Activated T-cell treated with anti-CD3 and anti-CD28 coated beads, Interleukin-2, amount 50 U/mL, for 72 hours (primary cell): ENCODE results near the gene EEPD1. TPM values are rescaled to one million over a fixed set of nuclear protein-coding genes. Genes with fewer than 3 reads are reported as not detected.
"Not testable (repeated sequence)": the region's sequence is repeated elsewhere in the genome, so short reads cannot be mapped to it uniquely, and the experiment has no call there.

Experiments
- ATAC-seq, 2 donors: fragments of 150-1000 bp; cut with Tn5 transposase; replicated peaks in 1 of 2; 2 replicates each; pipeline ENCODE4 v1.10.0; 2021; ENCODE audit warnings: moderate library complexity in 2 of 2, mild to moderate bottlenecking in 1 of 2
- DNase-seq, 2 donors: peaks; one replicate each; pipeline ENCODE4 v3.0.0; 2021 to 2022; ENCODE audit warnings: mixed read lengths in 1 of 2
- H3K27ac Mint-ChIP-seq: one replicate; pipeline ENCODE4 v1.8.0; 2022; ENCODE audit warnings: mild to moderate bottlenecking, moderate library complexity, mixed read lengths
- H3K27me3 Mint-ChIP-seq: one replicate; pipeline ENCODE4 v1.8.0; 2022; ENCODE audit warnings: low read depth, mixed read lengths
- H3K36me3 Mint-ChIP-seq, 2 donors: one replicate each; pipeline ENCODE4 v1.8.0; 2022; ENCODE audit warnings: mixed read lengths in 2 of 2, mild to moderate bottlenecking in 1 of 2; ENCODE audit not compliant: insufficient read depth in 2 of 2
- H3K4me1 Mint-ChIP-seq: one replicate; pipeline ENCODE4 v1.8.0; 2022; ENCODE audit warnings: low read depth, mixed read lengths
- H3K4me3 Mint-ChIP-seq, 2 donors: one replicate each; pipeline ENCODE4 v1.8.0; 2022; ENCODE audit warnings: mild to moderate bottlenecking in 2 of 2, mixed read lengths in 2 of 2, moderate library complexity in 2 of 2
- H3K9me3 Mint-ChIP-seq, 2 donors: one replicate each; pipeline ENCODE4 v1.8.0; 2022; ENCODE audit warnings: mixed read lengths in 2 of 2
- total RNA-seq, 2 donors: library from RNA; stranded (reverse); gene quantifications; one replicate each; pipeline ENCODE4 v1.2.3, GENCODE V29; 2022

EEPD1 gene
- total RNA-seq, 2 donors from 2014 or later, result 1.2 to 1.8 TPM

- no peaks in the 10 kb centered on the region for H3K9me3 Mint-ChIP-seq
- no peaks in the 10 kb centered on the region for H3K36me3 Mint-ChIP-seq
- DNase-seq (no peak), ATAC-seq (no peak)
- no peaks in the 10 kb centered on the region for H3K27me3 Mint-ChIP-seq
- peaks cover 7% of the 10 kb centered on the region for H3K4me1 Mint-ChIP-seq
- H3K27ac Mint-ChIP-seq, result no peak overlapping the region
- H3K4me3 Mint-ChIP-seq, result no peak overlapping the region
Measured at GRCh38 chr7:36310897-36311296, 157.8 kb downstream of the EEPD1 start.

- Mint-ChIP-seq H3K27ac (no peak overlapping the region), H3K4me3 (no peak overlapping the region), H3K27me3 (no peaks in the 10 kb centered on the region), H3K9me3 (no peaks in the 10 kb centered on the region), H3K4me1 (peaks cover 7% of the 10 kb centered on the region), H3K36me3 (no peaks in the 10 kb centered on the region)
- ATAC-seq (no peak), DNase-seq (no peak)
Measured at GRCh38 chr7:36311539-36311938, 158.5 kb downstream of the EEPD1 start.

- no peaks in the 10 kb centered on the region for H3K36me3 Mint-ChIP-seq
- no peaks in the 10 kb centered on the region for H3K27me3 Mint-ChIP-seq
- no peak overlapping the region for H3K27ac Mint-ChIP-seq
- peak in 1 of 2 donors; percentile 53 for ATAC-seq
- peak in 1 of 2 donors; percentile 13 for DNase-seq
- H3K4me3 Mint-ChIP-seq, result no peak overlapping the region
- no peaks in the 10 kb centered on the region for H3K9me3 Mint-ChIP-seq
- H3K4me1 Mint-ChIP-seq, result peaks cover 7% of the 10 kb centered on the region
Measured at GRCh38 chr7:36312064-36312914, 159.2 kb downstream of the EEPD1 start.

GRCh38 chr7:36312915-36313334 lies 159.9 kb downstream of the EEPD1 start:
- no peak overlapping the region for H3K27ac Mint-ChIP-seq
- no peaks in the 10 kb centered on the region for H3K36me3 Mint-ChIP-seq
- DNase-seq, result no peak
- H3K4me3 Mint-ChIP-seq, result no peak overlapping the region
- H3K4me1 Mint-ChIP-seq, result peaks cover 7% of the 10 kb centered on the region
- no peak for ATAC-seq
- H3K27me3 Mint-ChIP-seq, result no peaks in the 10 kb centered on the region
- no peaks in the 10 kb centered on the region for H3K9me3 Mint-ChIP-seq

GRCh38 chr7:36313607-36314006 lies 160.6 kb downstream of the EEPD1 start:
- no peak for DNase-seq
- no peaks in the 10 kb centered on the region for H3K36me3 Mint-ChIP-seq
- ATAC-seq, result no peak
- H3K4me3 Mint-ChIP-seq, result no peak overlapping the region
- H3K4me1 Mint-ChIP-seq, result peaks cover 7% of the 10 kb centered on the region
- H3K9me3 Mint-ChIP-seq, result no peaks in the 10 kb centered on the region
- no peak overlapping the region for H3K27ac Mint-ChIP-seq
- H3K27me3 Mint-ChIP-seq, result no peaks in the 10 kb centered on the region

- Mint-ChIP-seq H3K36me3 (no peaks in the 10 kb centered on the region), H3K4me3 (no peak overlapping the region), H3K27ac (no peak overlapping the region), H3K9me3 (no peaks in the 10 kb centered on the region), H3K4me1 (peaks cover 7% of the 10 kb centered on the region), H3K27me3 (no peaks in the 10 kb centered on the region)
- DNase-seq (no peak), ATAC-seq (no peak)
Measured at GRCh38 chr7:36314491-36314890, 161.4 kb downstream of the EEPD1 start.

- no peak for ATAC-seq
- Mint-ChIP-seq H3K4me3 (no peak overlapping the region), H3K36me3 (no peaks in the 10 kb centered on the region), H3K27me3 (no peaks in the 10 kb centered on the region), H3K9me3 (no peaks in the 10 kb centered on the region), H3K4me1 (peaks cover 7% of the 10 kb centered on the region), H3K27ac (no peak overlapping the region)
- DNase-seq, result no peak
Measured at GRCh38 chr7:36315309-36315944, 162.4 kb downstream of the EEPD1 start.

- peaks cover 7% of the 10 kb centered on the region for H3K4me1 Mint-ChIP-seq
- H3K4me3 Mint-ChIP-seq, result no peak overlapping the region
- no peaks in the 10 kb centered on the region for H3K27me3 Mint-ChIP-seq
- H3K36me3 Mint-ChIP-seq, result peaks cover 0 to 2% of the 10 kb centered on the region in 2 donors
- H3K9me3 Mint-ChIP-seq, result no peaks in the 10 kb centered on the region
- no peak for ATAC-seq
- no peak overlapping the region for H3K27ac Mint-ChIP-seq
- DNase-seq, result no peak
Measured at GRCh38 chr7:36316319-36316718, 163.3 kb downstream of the EEPD1 start.

GRCh38 chr7:36317276-36317675 lies 164.2 kb downstream of the EEPD1 start:
- DNase-seq, result no peak

GRCh38 chr7:36318116-36318515 lies 165.1 kb downstream of the EEPD1 start:
- H3K27me3 Mint-ChIP-seq, result no peaks in the 10 kb centered on the region
- peaks cover 0 to 2% of the 10 kb centered on the region in 2 donors for H3K36me3 Mint-ChIP-seq

More at GRCh38 chr7:36317276-36317675, 164.2 kb downstream of the EEPD1 start:
- H3K9me3 Mint-ChIP-seq, result peaks cover 0 to 2% of the 10 kb centered on the region in 2 donors
- H3K36me3 Mint-ChIP-seq, result peaks cover 0 to 2% of the 10 kb centered on the region in 2 donors
- H3K4me3 Mint-ChIP-seq, result no peak overlapping the region
- H3K27ac Mint-ChIP-seq, result no peak overlapping the region
- H3K4me1 Mint-ChIP-seq, result peaks cover 4% of the 10 kb centered on the region
- no peak for ATAC-seq
- H3K27me3 Mint-ChIP-seq, result no peaks in the 10 kb centered on the region

GRCh38 chr7:36321284-36321683 lies 168.2 kb downstream of the EEPD1 start:
- not testable (repeated sequence) for H3K9me3 Mint-ChIP-seq, DNase-seq, H3K36me3 Mint-ChIP-seq, H3K27me3 Mint-ChIP-seq, H3K27ac Mint-ChIP-seq, H3K4me1 Mint-ChIP-seq, ATAC-seq, H3K4me3 Mint-ChIP-seq

More at GRCh38 chr7:36318116-36318515, 165.1 kb downstream of the EEPD1 start:
- Mint-ChIP-seq H3K4me1 (no peaks in the 10 kb centered on the region), H3K9me3 (peaks cover 0 to 2% of the 10 kb centered on the region in 2 donors), H3K27ac (no peak overlapping the region), H3K4me3 (no peak overlapping the region)
- ATAC-seq (no peak), DNase-seq (no peak)

GRCh38 chr7:36336390-36336789 lies 183.3 kb downstream of the EEPD1 start:
- H3K4me3 Mint-ChIP-seq, result no peak overlapping the region
- no peak for ATAC-seq
- H3K27ac Mint-ChIP-seq, result no peak overlapping the region
- H3K27me3 Mint-ChIP-seq, result no peaks in the 10 kb centered on the region
- H3K36me3 Mint-ChIP-seq, result peaks cover 0 to 3% of the 10 kb centered on the region in 2 donors
- no peaks in the 10 kb centered on the region for H3K4me1 Mint-ChIP-seq
- peaks cover 2 to 3% of the 10 kb centered on the region in 2 donors for H3K9me3 Mint-ChIP-seq
- DNase-seq, result no peak

GRCh38 chr7:36338256-36338655 lies 185.2 kb downstream of the EEPD1 start:
- Mint-ChIP-seq H3K9me3 (peaks cover under 1 to 2% of the 10 kb centered on the region in 2 donors), H3K4me3 (no peak overlapping the region), H3K27me3 (no peaks in the 10 kb centered on the region), H3K36me3 (peaks cover 0 to under 1% of the 10 kb centered on the region in 2 donors), H3K27ac (no peak overlapping the region), H3K4me1 (no peaks in the 10 kb centered on the region)
- DNase-seq (no peak), ATAC-seq (no peak)
